Measurements from ENCODE around the gene RSPH6A.
"Not testable (repeated sequence)": the region's sequence is repeated elsewhere in the genome, so short reads cannot be mapped to it uniquely, and the experiment has no call there.

Gene RSPH6A

GRCh38 chr19:45799541-45799940, 15.6 kb downstream of the RSPH6A start:
- FAIRE-seq, result not testable (repeated sequence)

DNA sequence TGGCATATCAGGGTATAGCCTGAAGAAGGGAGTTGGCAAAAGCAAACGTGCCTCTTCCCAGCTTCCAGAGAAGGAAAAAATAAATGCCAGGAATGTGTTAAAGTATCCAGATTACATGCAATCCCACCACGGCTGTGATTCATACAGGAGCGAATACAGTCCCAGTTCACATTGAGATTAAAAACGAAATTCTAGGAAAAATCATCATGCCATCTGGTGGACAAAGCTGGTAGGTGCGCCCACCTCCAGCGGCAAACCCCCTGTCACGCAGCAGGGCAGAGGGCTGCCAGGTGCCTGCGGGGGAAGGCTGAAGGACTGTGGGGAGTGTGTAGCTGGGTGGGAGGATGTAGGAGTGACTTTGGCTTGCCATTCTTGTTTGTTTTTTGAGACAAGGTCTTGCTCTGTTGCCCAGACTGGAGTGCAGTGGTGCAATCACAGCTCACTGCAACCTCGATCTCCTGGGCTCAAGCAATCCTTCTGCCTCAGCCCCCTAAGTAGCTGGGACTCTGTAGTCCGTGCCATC, 16.1 kb downstream of the RSPH6A start:
- peak; percentile 77 for FAIRE-seq

DNA sequence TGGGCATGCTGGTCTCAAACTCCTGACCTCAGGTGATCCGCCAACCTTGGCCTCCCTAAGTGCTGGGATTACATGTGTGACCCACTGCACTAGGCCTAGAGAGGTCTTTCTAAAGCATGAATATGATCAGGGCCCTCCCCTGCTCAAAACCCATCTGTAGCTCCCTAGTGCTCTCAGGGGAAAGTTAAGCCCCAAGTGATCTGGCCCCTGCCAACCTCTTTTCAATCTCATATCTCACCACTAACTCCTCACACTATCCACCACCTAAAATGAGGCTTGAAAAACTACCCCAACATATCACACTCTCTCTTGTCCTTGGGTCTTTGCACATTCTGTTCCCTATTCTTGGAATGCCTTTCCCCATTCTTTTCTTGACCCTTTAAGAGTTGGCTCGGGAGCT, 20.5 kb downstream of the RSPH6A start:
- FAIRE-seq, result no peak

DNA sequence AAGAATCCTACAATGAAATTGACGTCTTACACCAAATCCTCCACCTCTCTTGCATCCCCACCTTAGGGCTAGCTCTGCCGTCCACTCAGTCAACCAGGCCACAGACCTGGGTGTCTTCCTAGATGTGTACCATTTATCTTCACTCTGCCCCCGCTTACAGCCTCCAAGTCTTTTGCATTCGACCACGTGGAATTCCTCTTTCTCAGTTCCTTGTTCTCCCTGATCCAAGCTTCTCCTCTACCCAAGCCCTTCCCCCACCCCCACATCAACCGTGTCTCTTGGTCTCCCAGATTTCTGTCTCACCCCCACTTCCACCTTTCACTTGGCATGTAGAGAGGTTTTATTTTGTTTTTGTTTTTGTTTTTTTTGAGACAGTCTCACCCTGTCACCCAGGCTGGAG, 21.2 kb downstream of the RSPH6A start:
- FAIRE-seq, result no peak

DNA sequence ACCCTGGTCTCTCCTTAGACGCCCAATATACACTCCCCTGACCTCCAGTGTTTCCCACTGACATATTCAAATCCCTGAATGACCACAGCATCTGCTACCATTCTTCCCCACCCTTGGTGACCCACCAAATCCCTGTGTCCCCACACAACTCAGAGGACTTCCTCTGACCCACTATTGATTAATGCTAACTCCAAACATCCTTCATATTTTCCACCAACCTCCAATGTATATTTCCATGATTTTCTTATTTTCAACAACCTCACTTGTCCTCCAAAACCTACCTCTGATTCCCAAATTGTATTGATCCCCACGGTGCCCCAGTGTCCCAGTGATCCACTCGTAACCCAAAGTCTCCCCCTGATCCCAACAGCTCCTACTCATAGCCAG, 21.9 kb downstream of the RSPH6A start:
- FAIRE-seq, result no peak

DNA sequence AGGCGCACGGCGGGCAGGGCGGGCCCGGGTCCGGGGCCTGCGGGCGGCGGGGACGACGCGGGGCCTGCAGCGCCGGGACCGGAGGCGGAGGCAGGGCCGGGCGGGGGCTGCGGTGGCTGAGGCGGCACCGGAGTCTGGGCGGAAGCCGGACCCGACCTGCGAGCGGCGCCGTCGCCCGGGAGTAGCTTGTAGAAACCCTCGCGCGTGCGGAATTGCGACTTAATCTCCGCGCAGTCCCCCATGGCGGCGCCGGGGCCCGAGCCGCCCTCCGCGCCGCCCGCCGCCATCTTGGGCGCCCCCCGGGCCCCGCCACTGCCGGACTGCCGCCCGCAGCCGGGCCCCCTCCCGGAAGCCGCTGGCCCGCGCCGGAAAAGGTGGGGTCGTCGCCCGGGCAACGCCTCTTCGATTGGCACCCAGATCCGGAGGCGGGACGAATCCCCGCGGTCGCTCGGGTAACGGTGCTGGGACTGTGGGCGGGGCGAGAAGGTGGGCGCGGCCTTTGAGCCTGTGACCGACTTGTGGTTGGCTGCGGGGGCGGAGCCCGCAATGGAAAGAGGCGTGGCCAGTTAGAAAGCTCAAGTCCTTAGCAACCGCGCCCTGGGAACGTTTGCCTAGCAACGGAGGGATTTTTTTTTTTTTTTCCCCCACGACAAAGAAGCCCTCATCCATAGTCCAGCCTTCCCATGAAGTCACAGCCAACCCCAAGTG, 22.5 kb downstream of the RSPH6A start, which contains the start of gene DMWD:
Gene DMWD (minus strand): TSS at position 376 of the 708 bp plus-strand sequence. CDS start 89 bp downstream, at position 287.
- FAIRE-seq, result peak; percentile 21

GRCh38 chr19:45791744-45792469, 23.2 kb downstream of the RSPH6A start:
- FAIRE-seq, result no peak

- no peak for FAIRE-seq
These were observed 24.2 kb downstream of the RSPH6A start for GRCh38 chr19:45790942-45791341.

- FAIRE-seq, result no peak
These were observed 25.9 kb downstream of the RSPH6A start for GRCh38 chr19:45789035-45789786.

DNA sequence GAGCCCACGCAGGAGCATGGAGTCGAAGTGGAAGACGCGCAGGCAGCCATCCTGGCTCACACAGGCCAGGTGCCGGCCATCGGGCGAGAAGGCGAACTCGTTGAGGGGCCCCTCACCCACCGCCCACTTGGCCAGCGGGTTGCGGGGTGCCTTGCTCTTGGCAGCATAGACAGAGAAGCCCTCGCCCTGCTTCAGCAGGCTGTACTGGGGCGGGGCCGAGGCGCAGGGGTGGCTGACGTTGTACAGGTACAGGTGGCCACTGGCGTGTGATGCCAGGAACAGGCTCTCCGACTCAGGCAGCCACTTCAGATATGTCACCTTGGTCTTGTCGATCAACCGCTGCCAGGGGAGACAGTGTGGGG, 28.6 kb downstream of the RSPH6A start:
- no peak for FAIRE-seq

DNA sequence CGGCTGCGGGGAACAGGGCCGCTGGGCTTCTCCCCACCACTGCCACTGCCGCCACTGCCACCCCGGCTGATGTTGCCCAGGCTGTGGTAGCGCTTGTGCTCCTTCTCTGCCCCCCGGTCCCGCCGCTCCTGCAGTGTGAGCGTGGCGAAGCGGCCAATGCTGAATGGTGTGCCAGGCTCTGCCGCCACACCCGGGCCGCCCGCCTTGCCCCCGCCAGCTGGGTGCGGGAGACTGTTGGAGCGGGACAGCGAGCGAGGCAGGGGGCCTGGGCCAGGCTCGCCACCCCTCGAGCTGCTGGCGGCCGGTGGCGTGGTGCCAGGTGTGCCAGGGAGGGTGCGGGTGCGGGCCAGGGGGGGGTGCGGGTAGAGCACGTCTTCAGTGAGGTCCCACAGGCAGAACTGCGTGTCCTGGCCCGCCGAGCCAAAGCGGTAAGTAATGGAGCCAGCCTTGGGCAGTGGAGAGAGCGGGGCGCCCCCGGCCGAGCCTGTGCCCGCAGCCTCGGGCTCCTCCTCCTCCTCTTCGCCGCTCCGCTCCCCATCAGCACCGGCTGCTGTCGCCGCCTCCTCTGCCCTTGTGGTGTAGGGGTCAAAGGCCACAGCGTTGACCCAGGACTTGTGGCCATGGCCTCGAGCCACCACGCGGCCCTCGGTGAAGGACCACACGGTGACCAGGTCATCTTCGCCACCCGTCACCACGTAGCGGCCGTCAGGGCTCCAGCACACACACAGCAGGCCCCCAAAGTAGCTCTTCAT, 29.2 kb downstream of the RSPH6A start:
- FAIRE-seq, result no peak

DNA sequence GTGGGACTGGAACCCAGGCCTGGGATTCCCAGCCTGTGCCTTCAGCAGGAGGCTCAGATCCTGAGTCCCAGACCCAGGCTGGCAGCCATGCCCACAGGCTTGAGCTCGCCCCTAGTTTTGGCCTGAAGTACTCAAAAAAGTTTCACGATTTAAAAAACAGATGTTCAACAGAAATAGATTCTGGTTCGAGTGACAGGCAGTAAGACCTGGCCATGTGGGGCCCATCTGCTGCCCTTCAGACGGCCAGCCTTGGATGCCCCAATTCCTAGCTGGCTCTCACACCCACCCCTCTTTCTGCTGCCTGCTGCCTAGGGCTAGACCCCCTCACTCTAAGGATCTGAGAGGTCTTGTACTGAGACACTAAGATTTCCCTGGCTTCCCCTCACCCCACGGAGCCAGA, 30.0 kb downstream of the RSPH6A start:
- no peak for FAIRE-seq

DNA sequence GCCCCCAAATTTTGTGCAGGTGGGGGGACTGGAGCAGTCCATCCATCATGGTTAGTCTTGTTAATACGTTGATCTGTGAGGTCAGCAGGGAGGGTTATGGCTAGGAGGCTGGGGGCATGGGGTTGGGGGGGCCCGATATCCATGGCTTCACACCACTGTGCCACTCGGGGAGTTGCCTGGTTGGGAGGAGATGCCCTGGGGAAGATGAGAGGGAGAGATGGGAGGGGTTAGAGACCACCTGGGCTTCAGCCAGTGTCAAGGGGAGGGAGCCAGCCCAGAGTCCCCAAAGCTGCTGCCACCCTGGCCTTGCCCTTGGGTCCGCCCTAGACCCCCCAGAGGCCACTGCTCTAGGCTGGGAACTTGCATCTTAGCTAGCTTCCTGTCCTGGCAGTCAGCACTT, 31.0 kb downstream of the RSPH6A start:
- FAIRE-seq, result no peak

DNA sequence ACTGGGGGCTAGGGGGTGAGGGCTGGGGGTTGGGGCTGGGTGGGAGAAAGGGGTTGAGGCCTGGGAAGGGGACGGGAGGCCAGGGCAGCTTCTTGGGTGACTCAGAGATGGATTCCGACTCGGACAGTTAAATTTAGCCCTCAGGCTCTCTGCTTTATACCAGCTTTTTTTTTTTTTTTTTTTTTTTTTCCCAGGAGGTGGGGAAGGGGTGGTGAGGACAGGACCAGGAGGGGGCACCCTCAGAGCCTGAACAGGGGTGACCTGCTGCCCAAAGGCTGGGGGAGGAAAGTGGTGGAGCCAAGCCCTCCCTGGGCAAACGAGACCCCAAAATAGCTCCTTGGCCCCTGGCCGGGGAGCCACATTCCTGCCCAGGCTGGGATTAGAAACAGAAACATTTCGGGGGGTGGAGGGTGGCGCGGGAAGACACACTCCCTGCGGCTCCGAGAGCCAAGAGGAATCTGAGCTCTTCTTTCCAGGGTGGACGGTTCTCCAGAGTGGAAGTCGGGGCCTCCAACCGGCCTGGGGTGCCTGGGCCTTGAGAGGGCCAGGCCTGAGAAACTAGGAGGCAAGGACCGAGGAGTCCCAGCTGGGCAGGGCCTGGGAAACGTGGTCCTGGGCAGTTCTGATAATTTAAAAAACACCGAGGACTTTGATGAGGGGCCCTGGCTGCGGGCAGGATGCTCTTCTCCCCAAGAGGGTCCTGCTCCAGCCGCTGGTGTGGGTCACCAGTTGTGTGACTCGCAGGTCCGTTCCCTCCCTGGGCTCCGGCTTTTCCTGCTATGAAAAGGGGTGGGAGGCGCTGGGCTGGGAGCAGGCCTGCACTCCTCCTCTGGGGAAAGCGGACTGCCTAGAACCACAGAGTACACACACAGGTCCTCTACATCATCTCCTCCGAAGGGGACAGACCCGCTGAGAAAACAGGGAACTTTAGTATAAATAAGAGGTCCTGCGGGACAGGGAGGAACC, 32.0 kb downstream of the RSPH6A start:
- FAIRE-seq, result no peak

DNA sequence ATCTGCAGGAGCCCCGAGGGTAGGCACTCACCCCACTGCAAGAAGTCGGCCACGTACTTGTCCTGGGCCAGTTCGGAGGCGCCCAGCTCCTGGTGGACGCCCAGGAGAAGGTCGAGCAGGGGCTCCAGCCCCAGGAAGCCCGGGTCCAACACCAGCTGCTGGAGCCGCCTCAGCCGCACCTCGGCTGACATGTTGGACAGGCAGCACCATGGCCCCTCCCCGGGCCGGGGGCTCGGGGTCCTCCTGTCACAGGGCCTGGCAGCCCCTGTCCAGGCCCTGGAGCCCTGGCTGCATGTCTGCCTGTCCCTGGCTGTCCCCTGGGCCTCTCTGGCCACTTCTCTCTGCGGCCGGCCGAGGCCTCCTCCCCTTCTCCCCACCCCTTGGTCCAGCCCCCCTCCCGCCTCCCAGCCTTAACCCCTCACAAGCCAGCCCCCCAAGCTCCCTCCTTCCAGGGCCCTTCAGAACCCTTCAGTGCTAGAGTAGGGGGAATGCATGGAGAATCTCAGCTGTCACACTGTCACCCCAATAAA, 32.9 kb downstream of the RSPH6A start, which contains the start of gene DMPK:
Gene DMPK (minus strand): TSS at position 329 of the 530 bp plus-strand sequence. CDS start 138 bp downstream, at position 191.
- no peak for FAIRE-seq

GRCh38 chr19:45781214-45782161, 33.6 kb downstream of the RSPH6A start:
- FAIRE-seq, result no peak

- no peak for FAIRE-seq
These were observed 34.5 kb downstream of the RSPH6A start for GRCh38 chr19:45780448-45781213.

GRCh38 chr19:45780146-45780447, 35.0 kb downstream of the RSPH6A start:
- FAIRE-seq, result no peak

Measured in islet of Langerhans (tissue), 1 donor.